GM10248 (cell line): Measurements from ENCODE around the gene TXNRD2.

ENCODE experiments used
- CTCF ChIA-PET: fragments of 300-600 bp; sonication (Branson Sonifier 250); formaldehyde crosslinking; extraction: SDS; loops from one replicate; lab custom pipeline; 2021; ENCODE audit warnings: antibody characterized with exemption; lab: Yijun Ruan, JAX
- POLR2A ChIA-PET: fragments of 350-650 bp; sonication (Branson Sonifier 250); formaldehyde crosslinking; extraction: SDS; loops from one replicate; lab custom pipeline; 2020; ENCODE audit warnings: antibody characterized with exemption; lab: Yijun Ruan, JAX
- DNase-seq: peaks from one replicate; pipeline ENCODE4 v3.0.0; 2012; ENCODE audit errors: extremely low spot score
- CTCF ChIP-seq: IDR thresholded peaks from 2 replicates; pipeline ENCODE4 v1.5.1; 2012; ENCODE audit warnings: mild to moderate bottlenecking, low read depth; ENCODE audit errors: extremely low read depth, missing control alignments, control extremely low read depth

The TXNRD2 gene

GRCh38 chr22:19962909-19963806, 21.5 kb upstream of the TXNRD2 start:
- CTCF ChIA-PET, result interaction anchor here (0.9 to 2.5 kb wide), 6 partner anchors 10 to 232 kb away, joined by 3 to 10 read pairs (median 3); no protein-coding TSS in a partner anchor
- POLR2A ChIA-PET, result no interaction called here
- no peak for TF ChIP-seq CTCF
- no peak for DNase-seq

- POLR2A ChIA-PET, result no interaction called here
- peak; percentile 80 for DNase-seq
- peak; percentile 50 for TF ChIP-seq CTCF
- CTCF ChIA-PET, result interaction anchor here (0.9 to 2.5 kb wide), 4 partner anchors 9 to 232 kb away, joined by 3 to 10 read pairs (median 4); no protein-coding TSS in a partner anchor
Observed at GRCh38 chr22:19962246-19962908, 20.8 kb upstream of the TXNRD2 start.

- ChIA-PET POLR2A (no interaction called here), CTCF (interaction anchor here (1.7 to 2.5 kb wide), 2 partner anchors 8 to 231 kb away, joined by 4 to 10 read pairs; no protein-coding TSS in a partner anchor)
- no peak for DNase-seq
- no peak for TF ChIP-seq CTCF
Observed at GRCh38 chr22:19961868-19962245, 20.2 kb upstream of the TXNRD2 start.

- POLR2A ChIA-PET, result no interaction called here
- CTCF ChIA-PET, result interaction anchor here (1.2 kb wide), 1 partner anchor 13 kb away, joined by 4 read pairs; no protein-coding TSS in a partner anchor
- no peak for TF ChIP-seq CTCF
- no peak for DNase-seq
Observed at GRCh38 chr22:19961201-19961580, 19.6 kb upstream of the TXNRD2 start.

- no peak for DNase-seq
- no peak for TF ChIP-seq CTCF
- CTCF ChIA-PET, result interaction anchor here (1.2 kb wide), 1 partner anchor 12 kb away, joined by 4 read pairs; no protein-coding TSS in a partner anchor
- POLR2A ChIA-PET, result no interaction called here
Observed at GRCh38 chr22:19960491-19961200, 19.0 kb upstream of the TXNRD2 start.
